DND-41 (cell line): ENCODE data around the gene COQ3.

Source experiments
- ATAC-seq: fragments of 200-7000 bp; cut with Tn5 transposase; 3 replicates; pipeline ENCODE4 v1.9.1; 2021; ENCODE audit warnings: low read depth; ENCODE audit not compliant: insufficient read depth
- DNase-seq: peaks from one replicate; pipeline ENCODE4 v3.0.0-alpha.2; 2020
- H2AFZ ChIP-seq: 2 replicates; pipeline ENCODE4 v1.6.0; 2012; ENCODE audit warnings: low read depth, low read length
- H3K27ac ChIP-seq: 2 replicates; pipeline ENCODE4 v1.5.1; 2012; ENCODE audit warnings: low read length, inconsistent platforms
- H3K27me3 ChIP-seq: fragments of 200-600 bp; sonication (generic); 2 replicates; pipeline ENCODE4 v1.6.0; 2012; ENCODE audit warnings: low read length, mild to moderate bottlenecking, inconsistent platforms; ENCODE audit not compliant: insufficient read depth, poor library complexity
- H3K36me3 ChIP-seq: 2 replicates; pipeline ENCODE4 v1.5.1; 2012; ENCODE audit warnings: low read length, inconsistent platforms; ENCODE audit not compliant: insufficient read depth
- H3K4me1 ChIP-seq: 2 replicates; pipeline ENCODE4 v1.5.1; 2012; ENCODE audit warnings: mild to moderate bottlenecking, low read length; ENCODE audit not compliant: insufficient read depth
- H3K4me2 ChIP-seq: 2 replicates; pipeline ENCODE4 v1.6.0; 2012; ENCODE audit warnings: mild to moderate bottlenecking, moderate library complexity, low read length, inconsistent platforms; ENCODE audit not compliant: insufficient read depth
- H3K4me3 ChIP-seq, 2 experiments: fragments of 200-600 bp in 1 of 2; shearing (Covaris generic) in 1 of 2; 2 replicates each; pipeline ENCODE4 v1.5.1; 2012 to 2016; ENCODE audit warnings: inconsistent platforms in 2 of 2, low read length in 2 of 2, mild to moderate bottlenecking in 2 of 2, low read depth in 1 of 2, moderate library complexity in 1 of 2
- H3K79me2 ChIP-seq: 2 replicates; pipeline ENCODE4 v1.6.0; 2012; ENCODE audit warnings: low read length, inconsistent platforms; ENCODE audit not compliant: insufficient read depth
- H3K9ac ChIP-seq: 2 replicates; pipeline ENCODE4 v1.6.0; 2012; ENCODE audit warnings: low read depth, mild to moderate bottlenecking, inconsistent platforms, low read length, moderate library complexity
- H3K9me3 ChIP-seq: 2 replicates; pipeline ENCODE4 v1.5.1; 2012; ENCODE audit warnings: low read length, moderate library complexity, mild to moderate bottlenecking, inconsistent platforms; ENCODE audit not compliant: insufficient read depth, severe bottlenecking
- H4K20me1 ChIP-seq: 2 replicates; pipeline ENCODE4 v1.6.0; 2012; ENCODE audit warnings: low read length; ENCODE audit not compliant: insufficient read depth
- EZH2 ChIP-seq: IDR thresholded peaks from 3 replicates; pipeline ENCODE4 v1.6.1; 2012; ENCODE audit warnings: borderline replicate concordance, low read depth, mild to moderate bottlenecking, moderate library complexity, low read length, inconsistent platforms; ENCODE audit not compliant: severe bottlenecking
- TF ChIP-seq, protein P1 (sequence below): IDR thresholded peaks from 2 replicates; pipeline ENCODE4 v1.5.1; 2012; ENCODE audit warnings: borderline replicate concordance, low read length, moderate library complexity, mild to moderate bottlenecking; ENCODE audit not compliant: poor library complexity, severe bottlenecking; ENCODE audit errors: extremely low read depth

Gene COQ3

DNA sequence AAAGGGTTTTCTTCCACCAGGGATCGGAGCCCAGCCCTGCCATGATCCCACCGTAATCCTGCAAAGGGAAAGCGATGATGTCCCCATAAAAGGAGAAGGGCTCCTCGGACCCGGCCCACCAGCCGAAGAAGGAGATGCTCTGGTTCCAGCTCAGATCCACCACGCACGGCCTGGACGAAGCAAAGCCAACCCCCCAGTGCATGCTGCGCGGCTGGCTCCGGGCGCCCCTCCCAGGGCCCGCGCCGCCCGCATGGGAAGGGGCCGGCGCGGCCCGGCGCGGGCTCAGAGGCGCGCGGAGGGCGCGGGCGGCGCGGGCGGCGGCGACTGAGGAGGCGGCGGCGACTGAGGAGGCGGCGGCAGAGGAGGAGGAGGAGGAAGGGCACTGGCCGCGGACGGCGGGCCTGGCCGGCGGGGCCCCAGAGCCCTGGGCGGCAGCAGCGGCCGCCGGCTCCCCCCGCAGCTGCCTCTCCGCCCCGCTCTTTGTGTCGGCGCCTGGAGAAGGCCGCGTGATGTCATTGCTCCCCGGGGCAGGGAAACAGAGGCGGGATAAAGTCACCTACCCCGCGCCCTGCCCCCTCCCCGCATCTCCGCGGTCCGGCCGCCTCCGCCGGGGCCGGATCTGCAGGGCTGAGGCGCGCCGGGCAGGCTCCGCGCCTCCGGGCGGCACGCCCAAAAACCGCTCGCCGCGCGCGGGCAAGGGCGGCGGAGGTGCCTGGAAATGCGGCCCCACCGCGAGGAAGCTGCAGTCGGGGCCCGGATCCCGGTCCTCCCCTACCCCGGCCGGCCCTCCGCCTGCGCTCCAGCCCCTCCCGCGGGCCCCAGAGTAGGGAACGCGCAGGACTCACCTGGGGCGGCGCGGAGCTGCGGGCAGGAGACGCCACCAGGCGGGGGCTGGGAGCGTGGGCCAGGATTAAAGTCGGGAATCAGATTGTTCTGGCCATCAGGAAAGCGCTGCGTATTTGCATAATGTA, 44.5 kb downstream of the COQ3 start, which contains the start of gene FAXC:
Gene FAXC (minus strand): TSS at position 504 of the 971 bp plus-strand sequence. CDS start 302 bp downstream, at position 202.
- no peaks in the 10 kb centered on the region for H3K9me3 ChIP-seq
- H2AFZ ChIP-seq = no peak within 1 kb of the TSS
- no peaks in the 10 kb centered on the region for H4K20me1 ChIP-seq
- TF ChIP-seq, protein P1, sequence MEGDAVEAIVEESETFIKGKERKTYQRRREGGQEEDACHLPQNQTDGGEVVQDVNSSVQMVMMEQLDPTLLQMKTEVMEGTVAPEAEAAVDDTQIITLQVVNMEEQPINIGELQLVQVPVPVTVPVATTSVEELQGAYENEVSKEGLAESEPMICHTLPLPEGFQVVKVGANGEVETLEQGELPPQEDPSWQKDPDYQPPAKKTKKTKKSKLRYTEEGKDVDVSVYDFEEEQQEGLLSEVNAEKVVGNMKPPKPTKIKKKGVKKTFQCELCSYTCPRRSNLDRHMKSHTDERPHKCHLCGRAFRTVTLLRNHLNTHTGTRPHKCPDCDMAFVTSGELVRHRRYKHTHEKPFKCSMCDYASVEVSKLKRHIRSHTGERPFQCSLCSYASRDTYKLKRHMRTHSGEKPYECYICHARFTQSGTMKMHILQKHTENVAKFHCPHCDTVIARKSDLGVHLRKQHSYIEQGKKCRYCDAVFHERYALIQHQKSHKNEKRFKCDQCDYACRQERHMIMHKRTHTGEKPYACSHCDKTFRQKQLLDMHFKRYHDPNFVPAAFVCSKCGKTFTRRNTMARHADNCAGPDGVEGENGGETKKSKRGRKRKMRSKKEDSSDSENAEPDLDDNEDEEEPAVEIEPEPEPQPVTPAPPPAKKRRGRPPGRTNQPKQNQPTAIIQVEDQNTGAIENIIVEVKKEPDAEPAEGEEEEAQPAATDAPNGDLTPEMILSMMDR = no peak
- no peak for TF ChIP-seq EZH2
- H3K79me2 ChIP-seq = no peaks in the 10 kb centered on the region
- no peak within 1 kb of the TSS for H3K4me2 ChIP-seq
- no peaks in the 10 kb centered on the region for H3K4me1 ChIP-seq
- ATAC-seq (no peak), DNase-seq (no peak)
- H3K27ac ChIP-seq = no peak within 1 kb of the TSS
- H3K27me3 ChIP-seq = no peaks in the 10 kb centered on the region
- no peak within 1 kb of the TSS for H3K9ac ChIP-seq
- no peaks in the 10 kb centered on the region for H3K36me3 ChIP-seq
- no peak within 1 kb of the TSS for H3K4me3 ChIP-seq

DNA sequence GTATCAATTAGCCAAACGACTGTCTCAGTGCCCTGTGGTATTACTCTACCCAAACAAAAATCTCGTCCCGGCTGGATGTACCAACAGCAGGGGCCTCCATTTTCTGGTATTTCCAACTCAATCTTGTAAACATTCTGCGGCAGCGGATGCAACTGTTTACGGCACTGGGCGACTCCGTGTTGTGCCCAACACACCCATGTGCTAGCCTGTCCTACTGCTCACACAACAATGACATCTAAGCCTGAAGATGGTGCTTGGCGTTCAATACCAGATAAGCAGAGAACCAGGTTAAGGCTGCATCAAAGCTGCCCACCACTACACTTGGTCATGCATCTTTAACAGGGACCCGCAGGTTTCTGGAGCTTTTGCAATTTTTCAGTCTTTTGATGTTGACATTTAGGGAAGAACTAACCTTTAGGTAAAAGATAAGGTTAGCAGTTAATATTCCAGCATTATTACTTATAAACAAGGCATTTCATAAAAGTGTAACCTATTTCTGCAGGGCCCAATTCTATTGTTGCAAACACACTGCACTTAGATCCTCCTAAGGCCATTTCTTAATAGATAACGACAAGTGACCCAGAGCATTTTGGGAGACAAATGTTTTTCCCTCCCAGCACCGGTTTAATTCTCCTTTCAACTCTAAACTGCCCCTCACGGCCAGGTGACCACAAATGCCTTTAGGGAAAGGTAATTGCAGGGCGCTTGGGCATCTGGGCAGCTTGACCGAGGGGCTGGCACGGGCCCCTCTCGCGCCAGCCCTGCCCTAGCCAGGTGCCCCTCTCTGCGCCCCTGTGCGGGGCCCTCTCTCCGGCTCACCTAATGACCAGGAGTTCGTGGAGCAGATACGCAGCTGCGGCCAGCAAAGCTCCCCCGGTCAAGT, 45.5 kb downstream of the COQ3 start:
- ATAC-seq = no peak
- Histone ChIP-seq H3K27ac (no peak overlapping the region), H3K9me3 (no peaks in the 10 kb centered on the region), H3K79me2 (no peaks in the 10 kb centered on the region), H3K4me2 (no peak overlapping the region), H4K20me1 (no peaks in the 10 kb centered on the region), H3K4me3 (no peak overlapping the region), H3K27me3 (no peaks in the 10 kb centered on the region), H3K9ac (no peak overlapping the region), H3K4me1 (no peaks in the 10 kb centered on the region), H2AFZ (no peak overlapping the region), H3K36me3 (no peaks in the 10 kb centered on the region)
- no peak for DNase-seq
- TF ChIP-seq EZH2 = no peak
- TF ChIP-seq, protein P1 = no peak

DNA sequence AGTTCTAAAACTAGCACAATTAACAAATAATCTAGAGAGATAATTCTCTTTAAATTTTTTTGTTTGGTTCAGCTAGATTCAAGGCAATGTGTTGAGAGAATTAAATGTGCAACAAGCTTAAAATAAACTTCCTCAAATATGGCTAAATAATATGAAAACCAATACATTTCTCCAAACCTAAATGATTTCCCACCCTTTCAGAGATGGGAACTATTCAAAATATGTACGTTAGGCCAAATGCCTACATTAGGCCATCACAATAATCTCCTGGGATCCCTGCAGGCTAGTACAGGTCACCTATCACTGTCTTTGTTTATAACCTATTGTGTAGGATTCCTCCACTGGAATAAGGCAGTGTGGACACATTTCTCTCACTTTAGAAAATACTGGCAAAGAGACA, 46.2 kb downstream of the COQ3 start:
- H3K4me2 ChIP-seq = no peak overlapping the region
- no peak overlapping the region for H3K9ac ChIP-seq
- H4K20me1 ChIP-seq = no peaks in the 10 kb centered on the region
- DNase-seq (no peak), ATAC-seq (no peak)
- no peaks in the 10 kb centered on the region for H3K79me2 ChIP-seq
- no peaks in the 10 kb centered on the region for H3K27me3 ChIP-seq
- no peaks in the 10 kb centered on the region for H3K36me3 ChIP-seq
- H3K27ac ChIP-seq = no peak overlapping the region
- H3K4me1 ChIP-seq = no peaks in the 10 kb centered on the region
- TF ChIP-seq, protein P1 = no peak
- no peak for TF ChIP-seq EZH2
- no peak overlapping the region for H2AFZ ChIP-seq
- H3K4me3 ChIP-seq = no peak overlapping the region
- H3K9me3 ChIP-seq = no peaks in the 10 kb centered on the region
